K562 (cell line): ENCODE results near the gene ARHGAP22. TPM values are rescaled to one million over a fixed set of nuclear protein-coding genes. Genes with fewer than 3 reads are reported as not detected.

ENCODE experiments used
- CTCF ChIP-seq, 3 experiments: IDR thresholded peaks in 2 of 3; conservative IDR thresholded peaks in 1 of 3; 2 replicates each; pipeline ENCODE4 v1.5.1; 2011 to 2012; ENCODE audit warnings: low read length in 3 of 3, mild to moderate bottlenecking in 3 of 3, control low read depth in 2 of 3, improper control_type of control experiment in 1 of 3, inconsistent platforms in 1 of 3, low read depth in 1 of 3, mixed read lengths in 1 of 3, moderate library complexity in 1 of 3; ENCODE audit not compliant: insufficient read depth in 2 of 3
- GABPB2 ChIP-seq: fragments of 250-450 bp; sonication (Bioruptor Pico); conservative IDR thresholded peaks from 2 replicates; pipeline ENCODE4 v1.5.1; 2021; ENCODE audit warnings: mild to moderate bottlenecking
- HDAC2 ChIP-seq: fragments of 450-650 bp; IDR thresholded peaks from 2 replicates; pipeline ENCODE4 v1.6.1; 2016; ENCODE audit warnings: mild to moderate bottlenecking
- HINFP ChIP-seq: fragments of 450-650 bp; conservative IDR thresholded peaks from 2 replicates; pipeline ENCODE4 v1.6.1; 2016; ENCODE audit warnings: missing genetic modification characterization, low read depth, mild to moderate bottlenecking, control low read depth, missing compliant biosample characterization
- HLTF ChIP-seq: fragments of 450-650 bp; IDR thresholded peaks from 2 replicates; pipeline ENCODE4 v1.6.1; 2016
- KDM5B ChIP-seq: fragments of 200-600 bp; sonication (generic); IDR thresholded peaks from 2 replicates; pipeline ENCODE4 v1.6.1; 2012; ENCODE audit warnings: low read depth, mild to moderate bottlenecking, moderate library complexity, low read length, control low read depth, inconsistent platforms; ENCODE audit not compliant: insufficient replicate concordance
- NFE2 ChIP-seq: IDR thresholded peaks from 2 replicates; pipeline ENCODE4 v1.6.1; 2014; ENCODE audit warnings: antibody characterized with exemption, low read depth
- PKNOX1 ChIP-seq: fragments of 450-650 bp; IDR thresholded peaks from 2 replicates; pipeline ENCODE4 v1.6.1; 2016
- POLR2G ChIP-seq: fragments of 200-400 bp; formaldehyde crosslinking; IDR thresholded peaks from 2 replicates; pipeline ENCODE4 v1.6.1; 2017; ENCODE audit warnings: low read depth, mild to moderate bottlenecking, antibody characterized with exemption, low read length, moderate library complexity
- SMC3 ChIP-seq: conservative IDR thresholded peaks from 2 replicates; pipeline ENCODE4 v1.6.1; 2011; ENCODE audit warnings: low read depth, low read length, improper control_type of control experiment; ENCODE audit not compliant: insufficient read depth
- SNIP1 ChIP-seq: fragments of 450-650 bp; IDR thresholded peaks from 2 replicates; pipeline ENCODE4 v1.7.1; 2017; ENCODE audit warnings: low read depth, mild to moderate bottlenecking
- SPI1 ChIP-seq: IDR thresholded peaks from 2 replicates; pipeline ENCODE4 v1.6.1; 2011; ENCODE audit warnings: low read depth, low read length, control low read depth, borderline replicate concordance
- SRF ChIP-seq, 2 experiments: fragments of 250-450, 450-650 bp in 1 of 2; sonication (Bioruptor Pico) in 1 of 2; sonication (generic) in 1 of 2; formaldehyde crosslinking; IDR thresholded peaks; 2 replicates each; pipeline versions ENCODE4 v1.5.0 to v1.5.1; 2020 to 2022; ENCODE audit warnings: mild to moderate bottlenecking in 1 of 2, missing genetic modification reagents in 1 of 2
- ZNF143 ChIP-seq: sonication (generic); formaldehyde crosslinking; IDR thresholded peaks from 2 replicates; pipeline ENCODE4 v1.9.0; 2022; ENCODE audit warnings: mild to moderate bottlenecking, missing genetic modification reagents
- polyA plus RNA-seq, 8 experiments: library from polyadenylated mRNA; depleted of rRNA in 4 of 8; stranded (reverse) in 5 of 8; unstranded in 3 of 8; fragments of >200 nt; fragmentation: Nextera tagmentation in 2 of 8; fragmentation: Illumina TruSeq in 1 of 8; extraction: Ambion mirVana in 2 of 8; extraction: Trizol in 1 of 8; gene quantifications; 2 replicates each; pipeline versions ENCODE4 v1.2.1 to v1.2.3, GENCODE V29; 2011 to 2014; ENCODE audit warnings: inconsistent platforms in 1 of 8, missing spikeins in 1 of 8
- total RNA-seq, 7 experiments: library from RNA; depleted of rRNA in 6 of 7; stranded (reverse); fragments of >200 nt in 6 of 7; fragmentation: Illumina TruSeq in 2 of 7; extraction: Trizol in 2 of 7; gene quantifications; 2 replicates each; pipeline versions ENCODE4 v1.2.1 to v1.2.3, GENCODE V29; 2011 to 2021; ENCODE audit warnings: low replicate concordance in 1 of 7
- TF ChIP-seq, protein P1 (sequence below): fragments of 250-450 bp; sonication (Bioruptor Pico); IDR thresholded peaks from 2 replicates; pipeline ENCODE4 v1.5.0; 2020; ENCODE audit warnings: mild to moderate bottlenecking, borderline replicate concordance
- TF ChIP-seq, protein P2 (sequence below): sonication (generic); formaldehyde crosslinking; IDR thresholded peaks from 2 replicates; pipeline ENCODE4 v1.8.0; 2023; ENCODE audit warnings: missing genetic modification reagents, mild to moderate bottlenecking, borderline replicate concordance

Gene ARHGAP22
- total and polyA plus RNA-seq, 9 of the 15 experiments (the other 6 are each of a cell fraction or from before 2014, with no cell fraction given): 1.3 to 28.1 (median 12.7) TPM

- TF ChIP-seq, protein P1, sequence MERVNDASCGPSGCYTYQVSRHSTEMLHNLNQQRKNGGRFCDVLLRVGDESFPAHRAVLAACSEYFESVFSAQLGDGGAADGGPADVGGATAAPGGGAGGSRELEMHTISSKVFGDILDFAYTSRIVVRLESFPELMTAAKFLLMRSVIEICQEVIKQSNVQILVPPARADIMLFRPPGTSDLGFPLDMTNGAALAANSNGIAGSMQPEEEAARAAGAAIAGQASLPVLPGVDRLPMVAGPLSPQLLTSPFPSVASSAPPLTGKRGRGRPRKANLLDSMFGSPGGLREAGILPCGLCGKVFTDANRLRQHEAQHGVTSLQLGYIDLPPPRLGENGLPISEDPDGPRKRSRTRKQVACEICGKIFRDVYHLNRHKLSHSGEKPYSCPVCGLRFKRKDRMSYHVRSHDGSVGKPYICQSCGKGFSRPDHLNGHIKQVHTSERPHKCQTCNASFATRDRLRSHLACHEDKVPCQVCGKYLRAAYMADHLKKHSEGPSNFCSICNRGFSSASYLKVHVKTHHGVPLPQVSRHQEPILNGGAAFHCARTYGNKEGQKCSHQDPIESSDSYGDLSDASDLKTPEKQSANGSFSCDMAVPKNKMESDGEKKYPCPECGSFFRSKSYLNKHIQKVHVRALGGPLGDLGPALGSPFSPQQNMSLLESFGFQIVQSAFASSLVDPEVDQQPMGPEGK (CRISPR knock-in tag): no peak
- TF ChIP-seq SMC3 (peak; percentile 68; the same call in 1 of the 2 replicates), POLR2G (no peak), NFE2 (0 out of 2 replicates have a peak, but pooled peaks have one; percentile 8), HINFP (tag) (no peak), SRF (CRISPR knock-in tag; IDR thresholded peaks at IDR 0.05) (no peak), GABPB2 (no peak), KDM5B (no peak), HDAC2 (no peak), SNIP1 (no peak), SPI1 (no peak), CTCF (IDR thresholded peaks at IDR 0.05 in 2 of 3, conservative IDR thresholded peaks at IDR 0.05 in 1 of 3; ENCODE audit: insufficient read depth in 2 of 3, low read depth in 1 of 3, low read length in 3 of 3) (peak; percentile 65 to 80 (median 67)), PKNOX1 (peak; percentile 51; the same call in 1 of the 2 replicates), HLTF (no peak), ZNF143 (no peak)
- TF ChIP-seq, protein P2, sequence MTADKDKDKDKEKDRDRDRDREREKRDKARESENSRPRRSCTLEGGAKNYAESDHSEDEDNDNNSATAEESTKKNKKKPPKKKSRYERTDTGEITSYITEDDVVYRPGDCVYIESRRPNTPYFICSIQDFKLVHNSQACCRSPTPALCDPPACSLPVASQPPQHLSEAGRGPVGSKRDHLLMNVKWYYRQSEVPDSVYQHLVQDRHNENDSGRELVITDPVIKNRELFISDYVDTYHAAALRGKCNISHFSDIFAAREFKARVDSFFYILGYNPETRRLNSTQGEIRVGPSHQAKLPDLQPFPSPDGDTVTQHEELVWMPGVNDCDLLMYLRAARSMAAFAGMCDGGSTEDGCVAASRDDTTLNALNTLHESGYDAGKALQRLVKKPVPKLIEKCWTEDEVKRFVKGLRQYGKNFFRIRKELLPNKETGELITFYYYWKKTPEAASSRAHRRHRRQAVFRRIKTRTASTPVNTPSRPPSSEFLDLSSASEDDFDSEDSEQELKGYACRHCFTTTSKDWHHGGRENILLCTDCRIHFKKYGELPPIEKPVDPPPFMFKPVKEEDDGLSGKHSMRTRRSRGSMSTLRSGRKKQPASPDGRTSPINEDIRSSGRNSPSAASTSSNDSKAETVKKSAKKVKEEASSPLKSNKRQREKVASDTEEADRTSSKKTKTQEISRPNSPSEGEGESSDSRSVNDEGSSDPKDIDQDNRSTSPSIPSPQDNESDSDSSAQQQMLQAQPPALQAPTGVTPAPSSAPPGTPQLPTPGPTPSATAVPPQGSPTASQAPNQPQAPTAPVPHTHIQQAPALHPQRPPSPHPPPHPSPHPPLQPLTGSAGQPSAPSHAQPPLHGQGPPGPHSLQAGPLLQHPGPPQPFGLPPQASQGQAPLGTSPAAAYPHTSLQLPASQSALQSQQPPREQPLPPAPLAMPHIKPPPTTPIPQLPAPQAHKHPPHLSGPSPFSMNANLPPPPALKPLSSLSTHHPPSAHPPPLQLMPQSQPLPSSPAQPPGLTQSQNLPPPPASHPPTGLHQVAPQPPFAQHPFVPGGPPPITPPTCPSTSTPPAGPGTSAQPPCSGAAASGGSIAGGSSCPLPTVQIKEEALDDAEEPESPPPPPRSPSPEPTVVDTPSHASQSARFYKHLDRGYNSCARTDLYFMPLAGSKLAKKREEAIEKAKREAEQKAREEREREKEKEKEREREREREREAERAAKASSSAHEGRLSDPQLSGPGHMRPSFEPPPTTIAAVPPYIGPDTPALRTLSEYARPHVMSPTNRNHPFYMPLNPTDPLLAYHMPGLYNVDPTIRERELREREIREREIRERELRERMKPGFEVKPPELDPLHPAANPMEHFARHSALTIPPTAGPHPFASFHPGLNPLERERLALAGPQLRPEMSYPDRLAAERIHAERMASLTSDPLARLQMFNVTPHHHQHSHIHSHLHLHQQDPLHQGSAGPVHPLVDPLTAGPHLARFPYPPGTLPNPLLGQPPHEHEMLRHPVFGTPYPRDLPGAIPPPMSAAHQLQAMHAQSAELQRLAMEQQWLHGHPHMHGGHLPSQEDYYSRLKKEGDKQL (CRISPR knock-in tag): no peak
Observed at GRCh38 chr10:48444266-48444665, 160.6 kb downstream of the ARHGAP22 start (continued).
